ENCODE results near the gene GDF7. TPM values are rescaled to one million over a fixed set of nuclear protein-coding genes. Genes with fewer than 3 reads are reported as not detected.

Gene GDF7
- total RNA-seq, 2 experiments from 2014 or later, result 0.06 TPM

GRCh38 chr2:20670315-20671035 is 3.5 kb downstream of the GDF7 start:
- no peak for DNase-seq (ENCODE audit: low spot score)
- intact Hi-C loops (cut with micrococcal nuclease; ENCODE audit: unreplicated experiment), result no loop called here
- Histone ChIP-seq H3K4me3 (ENCODE audit: low read depth, low read length, poor library complexity, severe bottlenecking) (no peak overlapping the region), H3K4me2 (ENCODE audit: low read length) (no peak overlapping the region), H3K9me2 (ENCODE audit: insufficient read depth, low read length) (no peaks in the 10 kb centered on the region), H3K4me1 (ENCODE audit: insufficient read depth, low read length, poor library complexity, severe bottlenecking) (peaks cover 11% of the 10 kb centered on the region), H3K9me3 (ENCODE audit: low read length) (no peaks in the 10 kb centered on the region), H3K36me3 (ENCODE audit: insufficient read depth, low read length) (no peaks in the 10 kb centered on the region), H3K27ac (ENCODE audit: low read depth, low read length, poor library complexity, severe bottlenecking) (no peak overlapping the region), H4K20me1 (ENCODE audit: insufficient read depth, low read length) (no peaks in the 10 kb centered on the region), H2AFZ (ENCODE audit: low read length) (no peak overlapping the region), H3K79me2 (ENCODE audit: insufficient read depth, low read depth, low read length) (no peaks in the 10 kb centered on the region)
- ChIA-PET CTCF (ENCODE audit: unreplicated experiment) (no interaction called here), POLR2A (interaction anchor here (0.6 kb wide), 1 partner anchor 8 kb away, joined by 4 read pairs; no protein-coding TSS in a partner anchor)
- TF ChIP-seq, protein P1, sequence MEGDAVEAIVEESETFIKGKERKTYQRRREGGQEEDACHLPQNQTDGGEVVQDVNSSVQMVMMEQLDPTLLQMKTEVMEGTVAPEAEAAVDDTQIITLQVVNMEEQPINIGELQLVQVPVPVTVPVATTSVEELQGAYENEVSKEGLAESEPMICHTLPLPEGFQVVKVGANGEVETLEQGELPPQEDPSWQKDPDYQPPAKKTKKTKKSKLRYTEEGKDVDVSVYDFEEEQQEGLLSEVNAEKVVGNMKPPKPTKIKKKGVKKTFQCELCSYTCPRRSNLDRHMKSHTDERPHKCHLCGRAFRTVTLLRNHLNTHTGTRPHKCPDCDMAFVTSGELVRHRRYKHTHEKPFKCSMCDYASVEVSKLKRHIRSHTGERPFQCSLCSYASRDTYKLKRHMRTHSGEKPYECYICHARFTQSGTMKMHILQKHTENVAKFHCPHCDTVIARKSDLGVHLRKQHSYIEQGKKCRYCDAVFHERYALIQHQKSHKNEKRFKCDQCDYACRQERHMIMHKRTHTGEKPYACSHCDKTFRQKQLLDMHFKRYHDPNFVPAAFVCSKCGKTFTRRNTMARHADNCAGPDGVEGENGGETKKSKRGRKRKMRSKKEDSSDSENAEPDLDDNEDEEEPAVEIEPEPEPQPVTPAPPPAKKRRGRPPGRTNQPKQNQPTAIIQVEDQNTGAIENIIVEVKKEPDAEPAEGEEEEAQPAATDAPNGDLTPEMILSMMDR (conservative IDR thresholded peaks at IDR 0.05; ENCODE audit: low read length), result no peak
- TF ChIP-seq EZH2phosphoT487 (IDR thresholded peaks at IDR 0.05; ENCODE audit: borderline replicate concordance, low read depth, low read length), result no peak
- no TSS peak for BruUV-seq (replicated peaks)

DNA sequence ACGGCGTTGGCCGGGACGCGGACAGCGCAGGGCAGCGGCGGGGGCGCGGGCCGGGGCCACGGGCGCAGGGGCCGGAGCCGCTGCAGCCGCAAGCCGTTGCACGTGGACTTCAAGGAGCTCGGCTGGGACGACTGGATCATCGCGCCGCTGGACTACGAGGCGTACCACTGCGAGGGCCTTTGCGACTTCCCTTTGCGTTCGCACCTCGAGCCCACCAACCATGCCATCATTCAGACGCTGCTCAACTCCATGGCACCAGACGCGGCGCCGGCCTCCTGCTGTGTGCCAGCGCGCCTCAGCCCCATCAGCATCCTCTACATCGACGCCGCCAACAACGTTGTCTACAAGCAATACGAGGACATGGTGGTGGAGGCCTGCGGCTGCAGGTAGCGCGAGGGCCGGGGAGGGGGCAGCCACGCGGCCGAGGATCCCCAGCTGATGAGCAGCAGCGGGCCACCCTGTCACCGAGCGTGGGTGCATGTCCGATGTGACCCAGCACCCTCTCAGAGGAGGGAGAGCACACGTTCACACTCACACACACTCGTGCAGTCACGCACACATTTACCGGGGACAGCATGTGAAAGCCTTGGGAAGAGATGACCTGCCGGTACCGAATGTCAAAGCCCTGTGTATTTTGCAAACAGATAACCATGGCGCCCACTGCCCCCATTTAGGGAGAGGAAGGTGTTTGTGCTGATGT is 4.2 kb downstream of the GDF7 start:
- H3K4me2 ChIP-seq (ENCODE audit: low read length), result no peak overlapping the region
- no peak overlapping the region for H3K4me3 ChIP-seq (ENCODE audit: low read depth, low read length, poor library complexity, severe bottlenecking)
- H3K79me2 ChIP-seq (ENCODE audit: insufficient read depth, low read depth, low read length), result no peaks in the 10 kb centered on the region
- no peaks in the 10 kb centered on the region for H4K20me1 ChIP-seq (ENCODE audit: insufficient read depth, low read length)
- no peaks in the 10 kb centered on the region for H3K9me2 ChIP-seq (ENCODE audit: insufficient read depth, low read length)
- H3K36me3 ChIP-seq (ENCODE audit: insufficient read depth, low read length), result no peaks in the 10 kb centered on the region
- H2AFZ ChIP-seq (ENCODE audit: low read length), result no peak overlapping the region
- H3K27ac ChIP-seq (ENCODE audit: low read depth, low read length, poor library complexity, severe bottlenecking), result no peak overlapping the region
- POLR2A ChIA-PET, result interaction anchor here (0.7 kb wide), 1 partner anchor 288 kb away, joined by 4 read pairs; no protein-coding TSS in a partner anchor
- no peaks in the 10 kb centered on the region for H3K9me3 ChIP-seq (ENCODE audit: low read length)
- intact Hi-C loops (cut with micrococcal nuclease; ENCODE audit: unreplicated experiment), result no loop called here
- H3K4me1 ChIP-seq (ENCODE audit: insufficient read depth, low read length, poor library complexity, severe bottlenecking), result peaks cover 14% of the 10 kb centered on the region
- TF ChIP-seq, protein P1 (conservative IDR thresholded peaks at IDR 0.05; ENCODE audit: low read length), result no peak
- no peak for TF ChIP-seq EZH2phosphoT487 (IDR thresholded peaks at IDR 0.05; ENCODE audit: borderline replicate concordance, low read depth, low read length)
- CTCF ChIA-PET (ENCODE audit: unreplicated experiment), result no interaction called here
- DNase-seq (ENCODE audit: low spot score), result no peak
- no TSS peak for BruUV-seq (replicated peaks)

DNA sequence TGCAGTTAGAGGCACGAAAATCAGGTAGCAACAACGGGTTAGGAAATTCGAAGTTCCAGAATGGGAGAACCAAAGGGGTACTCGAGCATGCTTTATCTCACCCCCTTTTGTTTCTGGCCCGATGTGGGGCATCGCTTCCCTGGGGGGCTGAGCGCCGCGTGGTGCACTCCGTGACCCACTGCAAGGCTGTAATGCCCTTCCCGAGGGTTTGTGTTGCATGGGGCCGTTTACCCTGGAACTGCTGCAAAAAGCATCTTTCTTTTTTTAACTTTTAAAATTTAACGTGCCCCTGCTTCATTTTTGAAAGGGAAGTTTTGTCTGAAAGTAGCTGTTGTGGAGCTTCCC is 4.8 kb downstream of the GDF7 start:
- no peaks in the 10 kb centered on the region for H3K36me3 ChIP-seq (ENCODE audit: insufficient read depth, low read length)
- no peaks in the 10 kb centered on the region for H3K79me2 ChIP-seq (ENCODE audit: insufficient read depth, low read depth, low read length)
- no peaks in the 10 kb centered on the region for H3K9me3 ChIP-seq (ENCODE audit: low read length)
- CTCF ChIA-PET (ENCODE audit: unreplicated experiment), result interaction anchor here (0.6 kb wide), 1 partner anchor 25 kb away, joined by 8 read pairs; no protein-coding TSS in a partner anchor
- H4K20me1 ChIP-seq (ENCODE audit: insufficient read depth, low read length), result no peaks in the 10 kb centered on the region
- no TSS peak for BruUV-seq (replicated peaks)
- H2AFZ ChIP-seq (ENCODE audit: low read length), result no peak overlapping the region
- POLR2A ChIA-PET, result interaction anchor here (0.5 to 0.7 kb wide), 3 partner anchors 91 to 334 kb away, joined by 3 to 5 read pairs (median 4); no protein-coding TSS in a partner anchor
- H3K9me2 ChIP-seq (ENCODE audit: insufficient read depth, low read length), result no peaks in the 10 kb centered on the region
- intact Hi-C loops (cut with micrococcal nuclease; ENCODE audit: unreplicated experiment), result no loop called here
- no peak for TF ChIP-seq EZH2phosphoT487 (IDR thresholded peaks at IDR 0.05; ENCODE audit: borderline replicate concordance, low read depth, low read length)
- TF ChIP-seq, protein P1 (conservative IDR thresholded peaks at IDR 0.05; ENCODE audit: low read length), result no peak
- no peak overlapping the region for H3K4me3 ChIP-seq (ENCODE audit: low read depth, low read length, poor library complexity, severe bottlenecking)
- no peak overlapping the region for H3K27ac ChIP-seq (ENCODE audit: low read depth, low read length, poor library complexity, severe bottlenecking)
- no peak for DNase-seq (ENCODE audit: low spot score)
- no peak overlapping the region for H3K4me2 ChIP-seq (ENCODE audit: low read length)
- H3K4me1 ChIP-seq (ENCODE audit: insufficient read depth, low read length, poor library complexity, severe bottlenecking), result peaks cover 19% of the 10 kb centered on the region

Data from OCI-LY7 (cell line).